Keratinocyte (primary cell): ENCODE data around the gene QPRT.

ENCODE experiments used
- CTCF ChIP-seq, 3 experiments: IDR thresholded peaks in 1 of 3; conservative IDR thresholded peaks in 1 of 3; optimal IDR thresholded peaks in 1 of 3; 2 replicates in 2 of 3; 3 replicates in 1 of 3; pipeline versions ENCODE3 to v1.5.1; 2011; ENCODE audit warnings: low read length in 3 of 3, mild to moderate bottlenecking in 3 of 3, moderate library complexity in 2 of 3, control low read depth in 1 of 3, inconsistent platforms in 1 of 3; ENCODE audit not compliant: insufficient read depth in 2 of 3; ENCODE audit errors: extremely low read depth in 1 of 3
- EZH2 ChIP-seq: IDR thresholded peaks from one replicate; pipeline ENCODE4 v1.6.1; 2012; ENCODE audit warnings: inconsistent platforms, mild to moderate bottlenecking, low read length, moderate library complexity

- no peak for TF ChIP-seq CTCF (optimal IDR thresholded peaks at IDR 0.05 in 1 of 3, IDR thresholded peaks at IDR 0.05 in 1 of 3, conservative IDR thresholded peaks at IDR 0.05 in 1 of 3; ENCODE audit: extremely low read depth in 1 of 3, insufficient read depth in 2 of 3, low read length in 3 of 3)
- TF ChIP-seq EZH2 = no peak
Observed at GRCh38 chr16:29726845-29727377, 47.9 kb downstream of the QPRT start.
